HAP-1 (cell line): Measurements from ENCODE around the gene CTBP2.

ENCODE experiments used
- DNase-seq, 2 experiments: peaks; one replicate each; pipeline ENCODE4 v3.0.0-alpha.2; 2016 to 2020; ENCODE audit warnings: low spot score in 2 of 2
- H3K27me3 ChIP-seq: fragments of 250-450 bp; sonication (Bioruptor Pico); 2 replicates; pipeline ENCODE4 v1.5.1; 2020; ENCODE audit warnings: low read depth, mild to moderate bottlenecking, moderate library complexity
- H3K36me3 ChIP-seq: fragments of 250-450 bp; sonication (Bioruptor Pico); replicated peaks from 2 replicates; pipeline ENCODE4 v1.5.1; 2020; ENCODE audit warnings: mild to moderate bottlenecking
- H3K4me1 ChIP-seq: fragments of 250-450 bp; sonication (Bioruptor Pico); 2 replicates; pipeline ENCODE4 v1.5.1; 2020; ENCODE audit warnings: mild to moderate bottlenecking
- H3K4me3 ChIP-seq: fragments of 250-450 bp; sonication (Bioruptor Pico); 2 replicates; pipeline ENCODE4 v1.5.1; 2020; ENCODE audit warnings: mild to moderate bottlenecking, moderate library complexity
- H3K9me3 ChIP-seq: fragments of 250-450 bp; sonication (Bioruptor Pico); 2 replicates; pipeline ENCODE4 v1.5.1; 2020; ENCODE audit warnings: mild to moderate bottlenecking, moderate library complexity
- in situ Hi-C: fragments of 300-500 bp; cut with MboI; formaldehyde crosslinking; loops from 3 replicates; pipeline ENCODE4 v1.14.3; 2020; ENCODE audit warnings: low sequenced_read_pairs, inconsistent platforms, mixed read lengths

Gene CTBP2

GRCh38 chr10:125141860-125142484, 18.4 kb downstream of the CTBP2 start:
- DNase-seq: no peak
- Histone ChIP-seq H3K4me3 (no peak overlapping the region), H3K36me3 (peaks cover 14% of the 10 kb centered on the region), H3K4me1 (peaks cover 14% of the 10 kb centered on the region), H3K9me3 (no peaks in the 10 kb centered on the region), H3K27me3 (no peaks in the 10 kb centered on the region)
- in situ Hi-C loops: no loop called here

GRCh38 chr10:125141150-125141859, 19.1 kb downstream of the CTBP2 start:
- no peak for DNase-seq
- in situ Hi-C loops: no loop called here
- Histone ChIP-seq H3K9me3 (no peaks in the 10 kb centered on the region), H3K27me3 (no peaks in the 10 kb centered on the region), H3K36me3 (peaks cover 14% of the 10 kb centered on the region), H3K4me3 (no peak overlapping the region), H3K4me1 (peaks cover 14% of the 10 kb centered on the region)

GRCh38 chr10:125140151-125140550, 20.2 kb downstream of the CTBP2 start:
- Histone ChIP-seq H3K9me3 (no peaks in the 10 kb centered on the region), H3K27me3 (no peaks in the 10 kb centered on the region), H3K4me3 (no peak overlapping the region), H3K4me1 (peaks cover 10% of the 10 kb centered on the region), H3K36me3 (peaks cover 20% of the 10 kb centered on the region)
- in situ Hi-C loops: no loop called here
- DNase-seq: no peak

- H3K4me1 ChIP-seq: peaks cover 9% of the 10 kb centered on the region
- no peaks in the 10 kb centered on the region for H3K27me3 ChIP-seq
- no peaks in the 10 kb centered on the region for H3K9me3 ChIP-seq
- no peak overlapping the region for H3K4me3 ChIP-seq
- peaks cover 31% of the 10 kb centered on the region for H3K36me3 ChIP-seq
- DNase-seq: no peak
- in situ Hi-C loops: no loop called here
Measured at GRCh38 chr10:125137601-125138438, 22.5 kb downstream of the CTBP2 start.

GRCh38 chr10:125136087-125136486, 24.3 kb downstream of the CTBP2 start:
- DNase-seq: no peak
- peaks cover 27% of the 10 kb centered on the region for H3K36me3 ChIP-seq
- H3K9me3 ChIP-seq: no peaks in the 10 kb centered on the region
- no peak overlapping the region for H3K4me3 ChIP-seq
- peaks cover 9% of the 10 kb centered on the region for H3K4me1 ChIP-seq
- in situ Hi-C loops: no loop called here
- no peaks in the 10 kb centered on the region for H3K27me3 ChIP-seq

- H3K9me3 ChIP-seq: no peaks in the 10 kb centered on the region
- peaks cover 9% of the 10 kb centered on the region for H3K4me1 ChIP-seq
- in situ Hi-C loops: no loop called here
- H3K27me3 ChIP-seq: no peaks in the 10 kb centered on the region
- H3K36me3 ChIP-seq: peaks cover 30% of the 10 kb centered on the region
- no peak overlapping the region for H3K4me3 ChIP-seq
- DNase-seq: no peak
Measured at GRCh38 chr10:125135771-125136035, 24.7 kb downstream of the CTBP2 start.

- in situ Hi-C loops: no loop called here
- Histone ChIP-seq H3K36me3 (peaks cover 30% of the 10 kb centered on the region), H3K4me1 (peaks cover 9% of the 10 kb centered on the region), H3K4me3 (no peak overlapping the region), H3K27me3 (no peaks in the 10 kb centered on the region), H3K9me3 (no peaks in the 10 kb centered on the region)
- no peak for DNase-seq
Measured at GRCh38 chr10:125134916-125135770, 25.2 kb downstream of the CTBP2 start.

GRCh38 chr10:125134483-125134848, 25.9 kb downstream of the CTBP2 start:
- Histone ChIP-seq H3K4me1 (peaks cover 9% of the 10 kb centered on the region), H3K9me3 (no peaks in the 10 kb centered on the region), H3K36me3 (peaks cover 30% of the 10 kb centered on the region), H3K27me3 (no peaks in the 10 kb centered on the region), H3K4me3 (no peak overlapping the region)
- DNase-seq: no peak
- in situ Hi-C loops: no loop called here

GRCh38 chr10:125133696-125134482, 26.5 kb downstream of the CTBP2 start:
- no peaks in the 10 kb centered on the region for H3K27me3 ChIP-seq
- H3K9me3 ChIP-seq: no peaks in the 10 kb centered on the region
- DNase-seq: no peak
- H3K36me3 ChIP-seq: peaks cover 31% of the 10 kb centered on the region
- in situ Hi-C loops: no loop called here
- H3K4me1 ChIP-seq: peaks cover 8% of the 10 kb centered on the region
- no peak overlapping the region for H3K4me3 ChIP-seq

GRCh38 chr10:125132344-125132743, 28.0 kb downstream of the CTBP2 start:
- Histone ChIP-seq H3K4me1 (peaks cover under 1% of the 10 kb centered on the region; the same call in 1 of the 2 replicates), H3K9me3 (no peaks in the 10 kb centered on the region), H3K27me3 (no peaks in the 10 kb centered on the region), H3K4me3 (no peak overlapping the region), H3K36me3 (peaks cover 27% of the 10 kb centered on the region)
- in situ Hi-C loops: no loop called here
- no peak for DNase-seq

- no peak for DNase-seq
- H3K36me3 ChIP-seq: peaks cover 24% of the 10 kb centered on the region
- H3K4me1 ChIP-seq: no peaks in the 10 kb centered on the region
- H3K9me3 ChIP-seq: no peaks in the 10 kb centered on the region
- no peaks in the 10 kb centered on the region for H3K27me3 ChIP-seq
- H3K4me3 ChIP-seq: no peak overlapping the region
- in situ Hi-C loops: no loop called here
Measured at GRCh38 chr10:125130916-125131315, 29.4 kb downstream of the CTBP2 start.

GRCh38 chr10:125130260-125130659, 30.1 kb downstream of the CTBP2 start:
- in situ Hi-C loops: no loop called here
- DNase-seq: no peak
- H3K4me3 ChIP-seq: no peak overlapping the region
- peaks cover 20% of the 10 kb centered on the region for H3K36me3 ChIP-seq
- H3K4me1 ChIP-seq: no peaks in the 10 kb centered on the region
- H3K9me3 ChIP-seq: no peaks in the 10 kb centered on the region
- H3K27me3 ChIP-seq: no peaks in the 10 kb centered on the region

- Histone ChIP-seq H3K27me3 (no peaks in the 10 kb centered on the region; the same call in 1 of the 2 replicates), H3K4me3 (no peak overlapping the region), H3K9me3 (no peaks in the 10 kb centered on the region), H3K36me3 (peaks cover 20% of the 10 kb centered on the region), H3K4me1 (no peaks in the 10 kb centered on the region)
- in situ Hi-C loops: no loop called here
- DNase-seq: no peak
Measured at GRCh38 chr10:125129076-125129458, 31.3 kb downstream of the CTBP2 start.
